ENCODE results near the gene FERMT3. TPM values are rescaled to one million over a fixed set of nuclear protein-coding genes. Genes with fewer than 3 reads are reported as not detected.
A peak's percentile ranks its signal among the peaks of the same experiment; 100 is the strongest.

Gene FERMT3
- total and polyA plus RNA-seq, 2 of the 8 experiments (the other 6 are each of a cell fraction or from before 2014, with no cell fraction given), result 1.4 to 3.7 TPM

GRCh38 chr11:64245401-64245796 lies 38.9 kb downstream of the FERMT3 start:
- TF ChIP-seq RBBP5 (IDR thresholded peaks at IDR 0.05; ENCODE audit: borderline replicate concordance, low read depth, low read length) (no peak), CHD2 (IDR thresholded peaks at IDR 0.05; ENCODE audit: low read length) (no peak)
- no peak for DNase-seq (ENCODE audit: low read depth in 1 of 2, low spot score in 2 of 2)
- Histone ChIP-seq H3K9ac (replicated peaks in 1 of 4; ENCODE audit: extremely low read depth in 1 of 4, low read depth in 3 of 4, low read length in 3 of 4) (peak overlapping the region in 3 of 4 experiments; percentile 66 to 71 (median 71); a peak in 6 of 7 replicates), H3K36me3 (ENCODE audit: control insufficient read depth in 2 of 4, insufficient read depth in 4 of 4, low read length in 3 of 4) (peaks cover 0 to 17% (median 4%) of the 10 kb centered on the region in 4 experiments; a peak in 4 of 8 replicates), H3K56ac (replicated peaks; ENCODE audit: insufficient read length, low read depth, low read length) (no peak overlapping the region), H3K4me2 (ENCODE audit: insufficient read depth in 1 of 2, low read depth in 2 of 2, low read length in 2 of 2) (peak overlapping the region; percentile 71 to 73), H2BK120ac (replicated peaks; ENCODE audit: low read depth, low read length) (no peak overlapping the region), H2AFZ (ENCODE audit: low read length) (no peak overlapping the region), H3K23ac (ENCODE audit: insufficient read length) (no peak overlapping the region), H3K79me1 (ENCODE audit: low read depth, low read length) (peaks cover 6% of the 10 kb centered on the region), H3K4ac (replicated peaks; ENCODE audit: insufficient read length, low read depth, low read length) (peak overlapping the region; percentile 63), H4K91ac (replicated peaks; ENCODE audit: insufficient read length, low read length) (no peak overlapping the region), H2BK15ac (ENCODE audit: low read length) (no peak overlapping the region), H2BK20ac (ENCODE audit: low read length) (no peak overlapping the region), H4K20me1 (replicated peaks in 1 of 2; ENCODE audit: control insufficient read depth in 1 of 2, insufficient read depth in 2 of 2, low read length in 2 of 2) (peaks cover 0 to 13% of the 10 kb centered on the region in 2 experiments), H4K8ac (ENCODE audit: extremely low read depth, insufficient read depth, low read length) (no peak overlapping the region; the same call in 1 of the 2 replicates), H3K4me1 (replicated peaks in 1 of 4; ENCODE audit: control insufficient read depth in 3 of 4, insufficient read depth in 4 of 4, low read length in 3 of 4) (peaks cover 0 to 42% (median 34%) of the 10 kb centered on the region in 4 experiments; a peak in 6 of 7 replicates), H2BK5ac (ENCODE audit: low read depth, low read length) (peak overlapping the region; percentile 90; the same call in 1 of the 2 replicates), H3K27me3 (replicated peaks in 1 of 4; ENCODE audit: control insufficient read depth in 3 of 4, extremely low read depth in 1 of 4, insufficient read depth in 3 of 4, low read length in 3 of 4) (no peaks in the 10 kb centered on the region), H2AK5ac (ENCODE audit: low read depth, low read length) (no peak overlapping the region), H3K27ac (ENCODE audit: low read depth, low read length) (no peak overlapping the region), H3K79me2 (ENCODE audit: control insufficient read depth in 1 of 2, insufficient read depth in 2 of 2, low read length in 2 of 2) (peaks cover 6 to 21% of the 10 kb centered on the region in 2 experiments; a peak in 3 of 4 replicates), H2BK12ac (ENCODE audit: low read depth, low read length) (peak overlapping the region; percentile 84; the same call in 1 of the 2 replicates), H4K5ac (ENCODE audit: insufficient read length, low read depth, low read length) (peak overlapping the region; percentile 70), H3K18ac (ENCODE audit: extremely low read depth, low read length) (no peak overlapping the region), H3K14ac (ENCODE audit: insufficient read length) (no peak overlapping the region), H3K23me2 (ENCODE audit: low read depth, low read length) (peaks cover 19% of the 10 kb centered on the region), H3K9me3 (ENCODE audit: insufficient read depth in 2 of 2, low read depth in 1 of 2, low read length in 1 of 2) (no peaks in the 10 kb centered on the region), H3K4me3 (ENCODE audit: extremely low read depth in 1 of 4, insufficient read depth in 2 of 4, low read depth in 3 of 4, low read length in 4 of 4) (peak overlapping the region; percentile 56 to 99 (median 90))
- no peak for FAIRE-seq
- POLR2A ChIA-PET (ENCODE audit: partially characterized antibody), result interaction anchor here (0.7 to 13.1 kb wide), 17 partner anchors 10 to 59 kb away, joined by 3 to 352 read pairs (median 9); partner anchors contain the start of genes BAD, DNAJC4, FERMT3 and GPR137
- WGBS, 2 experiments (ENCODE audit: extremely low coverage in 1 of 2, insufficient coverage in 1 of 2, insufficient read length in 1 of 2, insufficient replicate concordance in 2 of 2, low coverage in 1 of 2, low lambda C conversion rate in 2 of 2, missing lambda C conversion rate in 1 of 2), result 33% methylated on average over 5 of the region's 6 CpGs; no CpG with 5 or more reads in 1 of the 2 experiments
- CTCF ChIA-PET (ENCODE audit: partially characterized antibody), result interaction anchor here (1.0 to 10.0 kb wide), 8 partner anchors 20 to 111 kb away, joined by 3 to 102 read pairs (median 16); partner anchors contain the start of genes CATSPERZ, ESRRA, FERMT3 and NUDT22

Measured in H1 (cell line).